OCI-LY3 (cell line): Measurements from ENCODE around the gene SPPL3.

Source experiments
- EZH2phosphoT487 ChIP-seq: fragments of 200-600 bp; shearing (Covaris generic); IDR thresholded peaks from 2 replicates; pipeline ENCODE4 v1.6.1; 2018; ENCODE audit warnings: antibody characterized with exemption, mixed run types, low read depth
- TF ChIP-seq, protein P1 (sequence below): fragments of 200-600, 300-600 bp; sonication (generic); IDR thresholded peaks from 2 replicates; pipeline ENCODE4 v1.5.1; 2014; ENCODE audit warnings: antibody characterized with exemption, low read length, low read depth

DNA sequence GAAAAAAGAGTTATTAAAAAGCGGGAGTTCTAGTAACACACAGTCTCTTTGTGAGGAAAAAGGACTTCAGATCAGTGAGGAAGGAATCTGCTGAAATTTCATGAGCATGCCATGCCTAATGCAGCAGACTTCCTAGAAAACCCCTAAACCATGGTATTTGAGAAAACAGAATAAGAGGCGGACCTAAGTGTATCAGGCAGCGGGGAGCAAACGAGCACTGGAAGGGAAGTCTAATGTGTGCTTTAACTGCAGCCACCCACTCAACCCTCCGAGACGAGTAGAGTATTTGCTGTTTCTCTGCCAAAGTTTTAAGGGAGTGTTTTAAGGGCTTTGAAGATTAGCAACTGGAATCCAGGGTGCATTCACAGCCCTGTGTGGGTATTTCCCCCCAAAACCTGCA, 142.1 kb downstream of the SPPL3 start:
- TF ChIP-seq, protein P1, sequence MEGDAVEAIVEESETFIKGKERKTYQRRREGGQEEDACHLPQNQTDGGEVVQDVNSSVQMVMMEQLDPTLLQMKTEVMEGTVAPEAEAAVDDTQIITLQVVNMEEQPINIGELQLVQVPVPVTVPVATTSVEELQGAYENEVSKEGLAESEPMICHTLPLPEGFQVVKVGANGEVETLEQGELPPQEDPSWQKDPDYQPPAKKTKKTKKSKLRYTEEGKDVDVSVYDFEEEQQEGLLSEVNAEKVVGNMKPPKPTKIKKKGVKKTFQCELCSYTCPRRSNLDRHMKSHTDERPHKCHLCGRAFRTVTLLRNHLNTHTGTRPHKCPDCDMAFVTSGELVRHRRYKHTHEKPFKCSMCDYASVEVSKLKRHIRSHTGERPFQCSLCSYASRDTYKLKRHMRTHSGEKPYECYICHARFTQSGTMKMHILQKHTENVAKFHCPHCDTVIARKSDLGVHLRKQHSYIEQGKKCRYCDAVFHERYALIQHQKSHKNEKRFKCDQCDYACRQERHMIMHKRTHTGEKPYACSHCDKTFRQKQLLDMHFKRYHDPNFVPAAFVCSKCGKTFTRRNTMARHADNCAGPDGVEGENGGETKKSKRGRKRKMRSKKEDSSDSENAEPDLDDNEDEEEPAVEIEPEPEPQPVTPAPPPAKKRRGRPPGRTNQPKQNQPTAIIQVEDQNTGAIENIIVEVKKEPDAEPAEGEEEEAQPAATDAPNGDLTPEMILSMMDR: no peak
- no peak for TF ChIP-seq EZH2phosphoT487
